Measurements from ENCODE around the gene SLC2A4. TPM values are rescaled to one million over a fixed set of nuclear protein-coding genes. Genes with fewer than 3 reads are reported as not detected.

Gene SLC2A4
- total and polyA plus RNA-seq, 5 donors, result 57.6 to 146 (median 102) TPM

- 3% methylated on average over 43 of the region's 43 CpGs for WGBS
- no peaks in the 10 kb centered on the region for H3K9me3 ChIP-seq (ENCODE audit: control insufficient read depth, low read length)
- no peaks in the 10 kb centered on the region for H3K27me3 ChIP-seq (ENCODE audit: control insufficient read depth, insufficient read depth)
- intact Hi-C loops (cut with DNase I), result loop anchor here in 3 of 4 donors (2.0 to 10.0 kb wide), 2 partner anchors 15 to 63 kb away; no protein-coding TSS in a partner anchor
- ATAC-seq (peak; percentile 43 to 67), DNase-seq (peak; percentile 71 to 92 (median 87))
- H3K4me1 ChIP-seq (ENCODE audit: control insufficient read depth, insufficient read depth, low read length), result no peaks in the 10 kb centered on the region
- H3K4me3 ChIP-seq (ENCODE audit: low read length), result peak overlapping the region; percentile 47
- H3K27ac ChIP-seq (ENCODE audit: low read length), result peak overlapping the region; percentile 93
These were observed 634 bp downstream of the SLC2A4 start for GRCh38 chr17:7281953-7282751.

- H3K4me3 ChIP-seq (ENCODE audit: low read length), result peak overlapping the region; percentile 47
- WGBS, result 49% methylated on average over 6 of the region's 6 CpGs
- H3K27me3 ChIP-seq (ENCODE audit: control insufficient read depth, insufficient read depth), result no peaks in the 10 kb centered on the region
- intact Hi-C loops (cut with DNase I), result loop anchor here in 1 of 4 donors (10.0 kb wide), 1 partner anchor 62 kb away; no protein-coding TSS in a partner anchor
- no peaks in the 10 kb centered on the region for H3K4me1 ChIP-seq (ENCODE audit: control insufficient read depth, insufficient read depth, low read length)
- H3K27ac ChIP-seq (ENCODE audit: low read length), result peak overlapping the region; percentile 93
- ATAC-seq (no peak), DNase-seq (no peak)
- no peaks in the 10 kb centered on the region for H3K9me3 ChIP-seq (ENCODE audit: control insufficient read depth, low read length)
These were observed 1.3 kb downstream of the SLC2A4 start for GRCh38 chr17:7282752-7283321.

GRCh38 chr17:7283471-7284216 lies 2.1 kb downstream of the SLC2A4 start:
- 80% methylated on average over 18 of the region's 18 CpGs for WGBS
- H3K4me3 ChIP-seq (ENCODE audit: low read length), result peak overlapping the region; percentile 47
- H3K27ac ChIP-seq (ENCODE audit: low read length), result peak overlapping the region; percentile 93
- intact Hi-C loops (cut with DNase I), result loop anchor here in 1 of 4 donors (10.0 kb wide), 1 partner anchor 61 kb away; no protein-coding TSS in a partner anchor
- DNase-seq (no peak), ATAC-seq (no peak)
- H3K27me3 ChIP-seq (ENCODE audit: control insufficient read depth, insufficient read depth), result no peaks in the 10 kb centered on the region
- H3K9me3 ChIP-seq (ENCODE audit: control insufficient read depth, low read length), result no peaks in the 10 kb centered on the region
- H3K4me1 ChIP-seq (ENCODE audit: control insufficient read depth, insufficient read depth, low read length), result no peaks in the 10 kb centered on the region

- intact Hi-C loops (cut with DNase I), result loop anchor here in 1 of 4 donors (10.0 kb wide), 1 partner anchor 60 kb away; no protein-coding TSS in a partner anchor
- no peaks in the 10 kb centered on the region for H3K4me1 ChIP-seq (ENCODE audit: control insufficient read depth, insufficient read depth, low read length)
These were observed 3.4 kb downstream of the SLC2A4 start for GRCh38 chr17:7284911-7285310.

GRCh38 chr17:7285679-7286078 lies 4.2 kb downstream of the SLC2A4 start:
- 82% methylated on average over 12 of the region's 12 CpGs for WGBS
- intact Hi-C loops (cut with DNase I), result loop anchor here in 1 of 4 donors (10.0 kb wide), 1 partner anchor 59 kb away; no protein-coding TSS in a partner anchor
- Histone ChIP-seq H3K4me1 (ENCODE audit: control insufficient read depth, insufficient read depth, low read length) (no peaks in the 10 kb centered on the region), H3K27ac (ENCODE audit: low read length) (no peak overlapping the region), H3K9me3 (ENCODE audit: control insufficient read depth, low read length) (no peaks in the 10 kb centered on the region), H3K27me3 (ENCODE audit: control insufficient read depth, insufficient read depth) (no peaks in the 10 kb centered on the region), H3K4me3 (ENCODE audit: low read length) (no peak overlapping the region)
- no peak for ATAC-seq
- no peak for DNase-seq

More at GRCh38 chr17:7284911-7285310, 3.4 kb downstream of the SLC2A4 start:
- no peak for ATAC-seq
- 91% methylated on average over 16 of the region's 16 CpGs for WGBS
- H3K27ac ChIP-seq (ENCODE audit: low read length), result no peak overlapping the region
- H3K27me3 ChIP-seq (ENCODE audit: control insufficient read depth, insufficient read depth), result no peaks in the 10 kb centered on the region
- no peak overlapping the region for H3K4me3 ChIP-seq (ENCODE audit: low read length)
- no peaks in the 10 kb centered on the region for H3K9me3 ChIP-seq (ENCODE audit: control insufficient read depth, low read length)
- peak in 1 of 3 donors; percentile 63 for DNase-seq

- 78% methylated on average over 18 of the region's 18 CpGs for WGBS
These were observed 7.9 kb downstream of the SLC2A4 start for GRCh38 chr17:7289256-7290032.

GRCh38 chr17:7290166-7290565 lies 8.6 kb downstream of the SLC2A4 start:
- 86% methylated on average over 19 of the region's 19 CpGs for WGBS
- Histone ChIP-seq H3K27ac (ENCODE audit: low read length) (no peak overlapping the region), H3K4me3 (ENCODE audit: low read length) (no peak overlapping the region), H3K4me1 (ENCODE audit: control insufficient read depth, insufficient read depth, low read length) (peaks cover 4% of the 10 kb centered on the region), H3K9me3 (ENCODE audit: control insufficient read depth, low read length) (no peaks in the 10 kb centered on the region), H3K27me3 (ENCODE audit: control insufficient read depth, insufficient read depth) (no peaks in the 10 kb centered on the region)
- DNase-seq (no peak), ATAC-seq (peak in 1 of 2 donors; percentile 1)
- intact Hi-C loops (cut with DNase I), result loop anchor here in 1 of 4 donors (10.0 kb wide), 1 partner anchor 55 kb away; no protein-coding TSS in a partner anchor

More at GRCh38 chr17:7289256-7290032, 7.9 kb downstream of the SLC2A4 start:
- ATAC-seq (peak; percentile 16 to 18), DNase-seq (peak in 1 of 3 donors; percentile 64)
- no peaks in the 10 kb centered on the region for H3K9me3 ChIP-seq (ENCODE audit: control insufficient read depth, low read length)
- intact Hi-C loops (cut with DNase I), result loop anchor here in 2 of 4 donors (10.0 kb wide), 1 partner anchor 55 kb away; no protein-coding TSS in a partner anchor
- no peak overlapping the region for H3K27ac ChIP-seq (ENCODE audit: low read length)
- H3K4me1 ChIP-seq (ENCODE audit: control insufficient read depth, insufficient read depth, low read length), result peaks cover 4% of the 10 kb centered on the region
- no peak overlapping the region for H3K4me3 ChIP-seq (ENCODE audit: low read length)
- H3K27me3 ChIP-seq (ENCODE audit: control insufficient read depth, insufficient read depth), result no peaks in the 10 kb centered on the region

- intact Hi-C loops (cut with DNase I), result loop anchor here in 1 of 4 donors (10.0 kb wide), 1 partner anchor 54 kb away; no protein-coding TSS in a partner anchor
- ATAC-seq, result peak in 1 of 2 donors; percentile 3
- 57% methylated on average over 11 of the region's 11 CpGs for WGBS
- DNase-seq, result no peak
- peaks cover 6% of the 10 kb centered on the region for H3K4me1 ChIP-seq (ENCODE audit: control insufficient read depth, insufficient read depth, low read length)
- peak overlapping the region; percentile 30 for H3K27ac ChIP-seq (ENCODE audit: low read length)
- no peak overlapping the region for H3K4me3 ChIP-seq (ENCODE audit: low read length)
- H3K9me3 ChIP-seq (ENCODE audit: control insufficient read depth, low read length), result no peaks in the 10 kb centered on the region
- no peaks in the 10 kb centered on the region for H3K27me3 ChIP-seq (ENCODE audit: control insufficient read depth, insufficient read depth)
These were observed 9.2 kb downstream of the SLC2A4 start for GRCh38 chr17:7290685-7291084.

- peaks cover 12% of the 10 kb centered on the region for H3K4me1 ChIP-seq (ENCODE audit: control insufficient read depth, insufficient read depth, low read length)
- H3K27ac ChIP-seq (ENCODE audit: low read length), result no peak overlapping the region
- ATAC-seq (no peak), DNase-seq (no peak)
- 87% methylated on average over 2 of the region's 2 CpGs for WGBS
- intact Hi-C loops (cut with DNase I), result loop anchor here in 1 of 4 donors (10.0 kb wide), 1 partner anchor 53 kb away; no protein-coding TSS in a partner anchor
- H3K4me3 ChIP-seq (ENCODE audit: low read length), result no peak overlapping the region
- no peaks in the 10 kb centered on the region for H3K9me3 ChIP-seq (ENCODE audit: control insufficient read depth, low read length)
- H3K27me3 ChIP-seq (ENCODE audit: control insufficient read depth, insufficient read depth), result no peaks in the 10 kb centered on the region
These were observed 10.7 kb downstream of the SLC2A4 start for GRCh38 chr17:7292194-7292593.

GRCh38 chr17:7292729-7293128 lies 11.2 kb downstream of the SLC2A4 start:
- no peaks in the 10 kb centered on the region for H3K9me3 ChIP-seq (ENCODE audit: control insufficient read depth, low read length)
- intact Hi-C loops (cut with DNase I), result loop anchor here in 1 of 4 donors (10.0 kb wide), 1 partner anchor 52 kb away; no protein-coding TSS in a partner anchor
- DNase-seq, result peak in 1 of 3 donors; percentile 79
- no peak overlapping the region for H3K27ac ChIP-seq (ENCODE audit: low read length)
- peaks cover 12% of the 10 kb centered on the region for H3K4me1 ChIP-seq (ENCODE audit: control insufficient read depth, insufficient read depth, low read length)
- ATAC-seq, result no peak
- H3K27me3 ChIP-seq (ENCODE audit: control insufficient read depth, insufficient read depth), result no peaks in the 10 kb centered on the region
- no peak overlapping the region for H3K4me3 ChIP-seq (ENCODE audit: low read length)
- WGBS, result 20% methylated on average over 6 of the region's 6 CpGs

Data from right cardiac atrium (tissue), 5 donors.